ENCODE results near the gene FHIT.
"Not testable (repeated sequence)": the region's sequence is repeated elsewhere in the genome, so short reads cannot be mapped to it uniquely, and the experiment has no call there.

Gene FHIT

DNA sequence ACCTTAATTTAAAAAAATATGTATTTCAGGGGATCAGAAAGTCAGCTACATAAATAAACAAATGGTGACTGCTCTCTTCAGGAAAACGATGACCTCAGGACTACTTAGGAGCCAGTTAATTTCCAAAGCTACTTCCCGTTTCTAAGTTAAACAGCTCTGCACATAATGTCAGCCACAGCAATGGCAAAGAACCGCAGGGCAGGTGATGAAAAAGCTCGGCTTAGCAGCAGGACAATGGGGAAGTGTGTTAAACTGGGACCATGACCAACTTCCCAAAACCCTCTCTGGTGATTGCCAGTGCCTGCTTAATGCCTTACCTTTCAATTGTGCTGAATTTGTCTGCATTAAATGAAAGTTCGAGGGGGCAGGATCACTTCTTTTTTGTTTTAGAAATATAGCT, 258.9 kb downstream of the FHIT start:
- DNase-seq (ENCODE audit: low read depth, low spot score): no peak

DNA sequence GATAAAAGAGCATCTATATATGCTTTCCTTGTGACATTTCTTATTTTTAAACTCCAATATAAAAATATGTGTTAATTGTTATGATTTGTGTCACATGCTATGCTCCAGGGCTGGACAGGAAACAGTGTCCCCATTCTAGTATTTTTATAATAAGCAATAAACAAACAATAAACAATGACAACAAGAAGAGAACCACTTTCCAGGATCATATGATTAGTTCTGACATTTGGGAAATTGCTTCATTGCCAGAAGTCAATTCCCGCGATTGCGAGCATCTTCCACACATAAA, 260.9 kb downstream of the FHIT start:
- no peak for DNase-seq (ENCODE audit: low read depth, low spot score)

DNA sequence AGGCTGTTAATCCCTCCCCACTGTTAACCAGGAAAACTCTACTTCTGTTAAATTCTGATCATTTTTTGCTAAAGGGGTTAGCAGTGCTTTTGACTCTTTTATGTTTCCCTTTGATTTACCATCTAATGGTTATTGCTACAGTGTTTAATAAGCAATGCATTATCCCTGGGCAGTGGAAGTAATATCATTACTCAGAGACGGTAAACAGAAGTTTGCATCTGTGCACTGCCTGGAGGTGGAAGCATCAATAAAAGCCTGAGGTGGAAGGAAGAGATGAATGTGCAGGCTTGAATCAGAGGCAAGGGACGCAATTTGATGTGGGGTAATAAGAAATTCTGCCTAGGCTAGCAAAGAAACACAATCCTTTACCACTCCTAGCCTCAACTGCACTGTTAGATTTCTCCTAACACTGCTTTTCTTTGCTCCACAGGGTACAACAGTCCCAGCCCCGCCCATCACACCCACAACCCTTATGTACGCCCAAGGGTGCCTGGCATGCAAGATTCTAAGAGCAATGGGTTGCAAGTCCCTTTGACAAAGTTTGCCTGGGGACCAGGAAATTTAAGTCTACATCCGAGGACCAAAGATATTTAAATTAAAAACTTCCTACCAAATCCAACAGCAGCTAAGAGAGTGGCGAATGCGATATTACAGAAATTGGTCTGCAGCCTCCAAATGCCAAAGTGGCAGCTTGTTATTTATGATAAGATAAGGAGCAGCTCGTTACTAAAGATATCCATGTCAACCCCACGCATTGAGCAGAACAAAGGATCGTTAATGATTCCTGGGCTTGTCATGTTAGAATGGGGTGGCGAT, 261.4 kb downstream of the FHIT start:
- no peak for DNase-seq (ENCODE audit: low read depth, low spot score)

DNA sequence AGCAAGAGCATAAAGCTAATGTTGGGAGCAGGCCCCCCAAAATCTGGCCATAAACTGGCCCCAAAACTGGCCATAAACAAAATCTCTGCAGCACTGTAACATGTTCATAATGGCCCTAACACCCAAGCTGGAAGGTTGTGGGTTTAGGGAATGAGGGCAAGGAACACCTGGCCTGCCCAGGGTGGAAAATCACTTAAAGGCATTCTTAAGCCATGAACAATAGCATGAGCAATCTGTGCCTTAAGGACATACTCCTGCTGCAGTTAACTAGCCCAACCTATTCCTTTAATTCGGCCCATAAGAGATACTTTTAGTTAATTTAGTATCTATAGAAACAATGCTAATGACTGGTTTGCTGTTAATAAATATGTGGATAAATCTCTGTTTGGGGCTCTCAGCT, 264.1 kb downstream of the FHIT start:
- DNase-seq (ENCODE audit: low read depth, low spot score): not testable (repeated sequence)

DNA sequence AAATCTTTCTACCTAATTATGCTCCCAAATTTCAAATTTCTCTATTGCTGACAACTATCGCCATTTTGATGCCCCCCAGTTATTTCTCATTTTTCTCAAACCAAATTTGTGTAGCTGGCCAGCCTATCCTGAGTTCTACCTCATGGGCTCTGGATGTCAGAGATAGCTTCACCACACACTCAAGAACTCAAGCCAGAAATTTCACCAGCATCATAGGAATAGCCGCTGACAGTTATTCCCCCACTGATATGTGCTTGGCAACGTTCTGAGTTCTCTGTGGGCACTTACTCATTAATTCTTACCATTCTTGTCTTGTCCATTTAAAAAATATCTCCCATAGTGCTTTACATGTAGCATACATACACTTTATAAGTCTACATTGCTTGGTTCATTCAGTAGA, 264.7 kb downstream of the FHIT start:
- no peak for DNase-seq (ENCODE audit: low read depth, low spot score)

DNA sequence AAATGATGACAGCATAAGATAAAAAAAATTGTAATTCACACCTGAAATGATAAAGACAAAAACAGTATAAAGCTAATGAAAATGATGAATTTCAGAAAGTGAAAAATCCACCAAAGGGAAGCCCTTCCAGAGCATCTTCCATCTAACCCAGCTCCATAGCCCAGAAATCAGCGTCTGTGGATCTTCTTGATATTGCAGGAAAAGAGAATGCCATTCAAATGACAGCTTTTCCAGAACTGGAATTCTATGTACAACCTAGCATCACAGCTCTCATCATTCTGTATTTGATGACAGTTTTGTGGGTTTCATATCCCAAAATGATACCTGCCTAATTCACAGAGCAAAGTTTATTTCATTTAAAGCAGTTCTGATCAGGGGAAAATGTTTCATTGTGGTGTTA, 267.3 kb downstream of the FHIT start:
- no peak for DNase-seq (ENCODE audit: low read depth, low spot score)

DNA sequence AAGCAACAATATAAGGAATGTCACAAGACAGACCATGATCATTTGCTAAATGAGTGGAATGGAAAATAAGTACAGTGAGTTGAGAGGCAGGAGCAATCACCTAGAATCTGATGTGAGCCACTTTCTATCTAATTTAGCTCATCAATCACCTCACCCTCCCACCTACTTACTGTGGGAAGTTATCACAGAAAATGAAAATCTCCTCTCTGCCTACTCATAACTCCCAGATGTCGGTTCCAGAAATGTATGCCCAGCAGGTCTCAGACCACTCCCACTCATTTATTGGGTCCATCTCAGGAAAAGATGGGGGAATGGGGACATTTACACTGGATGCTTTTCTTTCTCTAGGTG, 270.9 kb downstream of the FHIT start:
- no peak for DNase-seq (ENCODE audit: low read depth, low spot score)

DNA sequence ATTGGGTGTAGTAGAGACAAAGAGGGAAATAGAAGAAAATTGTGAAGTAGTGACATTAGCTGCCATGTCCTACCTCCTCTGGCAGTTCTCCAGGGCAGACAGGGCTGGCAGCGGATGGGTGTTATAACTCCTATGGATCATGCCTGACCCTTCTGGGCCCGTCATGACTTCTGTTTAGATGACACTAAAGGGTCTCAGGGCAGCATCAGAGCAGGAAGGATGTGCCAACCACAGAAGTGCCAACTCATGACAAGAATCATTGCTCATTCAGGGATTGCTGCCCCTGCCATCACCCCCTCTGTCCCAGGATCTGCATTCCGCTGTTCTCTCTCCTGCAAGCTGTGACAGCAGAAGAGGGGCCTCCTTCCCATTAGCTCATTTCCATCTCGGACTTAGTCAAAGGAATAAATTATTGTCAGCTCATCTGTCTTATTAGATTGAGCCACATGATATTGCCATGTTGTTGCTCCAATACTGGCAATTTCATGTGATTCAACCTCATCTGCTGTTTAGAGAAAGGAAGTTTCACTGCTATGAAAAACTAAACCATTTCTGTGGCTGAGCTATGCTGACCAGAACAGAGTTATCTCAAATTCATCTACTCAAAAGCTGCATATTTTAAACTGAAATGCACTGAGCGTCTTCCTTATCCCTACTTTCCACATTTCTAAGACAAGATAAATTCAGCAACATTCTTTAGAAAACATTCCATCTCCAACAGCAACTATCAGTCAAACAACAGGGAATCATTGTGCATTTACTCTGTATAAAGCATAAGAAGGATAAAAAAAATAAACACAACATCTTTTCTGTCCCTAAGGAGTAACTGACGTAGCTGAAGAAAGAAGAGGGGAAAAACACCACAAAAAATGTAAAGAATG, 271.6 kb downstream of the FHIT start:
- no peak for DNase-seq (ENCODE audit: low read depth, low spot score)

DNA sequence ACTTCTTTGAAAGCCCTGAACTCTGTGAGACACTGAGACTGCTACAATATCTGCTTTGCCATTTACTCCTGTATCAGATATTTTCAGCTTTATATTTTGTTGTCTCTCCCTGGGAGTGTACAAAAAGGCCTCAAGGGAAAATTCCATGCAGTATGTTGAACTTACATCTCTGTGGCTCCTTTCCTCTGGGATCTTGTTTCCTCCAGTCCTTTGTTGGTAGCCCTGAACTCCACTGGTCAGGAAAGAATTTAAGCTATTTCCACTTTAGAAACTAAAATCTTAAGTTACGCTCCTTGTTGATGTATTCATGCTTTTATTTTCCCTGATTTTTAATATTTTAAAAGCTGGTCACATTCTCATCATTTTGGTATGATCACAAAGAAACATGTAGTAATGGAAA, 277.9 kb downstream of the FHIT start:
- DNase-seq (ENCODE audit: low read depth, low spot score): no peak

DNA sequence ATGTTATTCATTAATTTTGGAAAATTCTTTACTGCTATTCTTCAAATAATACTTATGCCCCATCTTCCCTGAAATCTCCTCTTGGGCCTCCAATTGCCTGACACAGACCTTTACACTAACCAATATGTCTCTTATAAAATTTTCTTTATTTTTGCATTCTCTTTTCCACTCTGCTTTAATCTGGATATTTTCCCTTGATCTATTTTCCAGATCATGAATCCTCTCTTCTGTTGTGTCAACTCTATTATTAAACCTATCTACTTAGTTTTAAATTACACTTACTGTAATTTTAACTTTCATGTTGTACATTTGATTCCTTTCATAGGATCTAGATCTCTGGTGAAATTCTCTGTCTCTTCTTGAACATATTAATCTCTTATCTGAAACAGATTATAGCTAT, 278.7 kb downstream of the FHIT start:
- DNase-seq (ENCODE audit: low read depth, low spot score): no peak

DNA sequence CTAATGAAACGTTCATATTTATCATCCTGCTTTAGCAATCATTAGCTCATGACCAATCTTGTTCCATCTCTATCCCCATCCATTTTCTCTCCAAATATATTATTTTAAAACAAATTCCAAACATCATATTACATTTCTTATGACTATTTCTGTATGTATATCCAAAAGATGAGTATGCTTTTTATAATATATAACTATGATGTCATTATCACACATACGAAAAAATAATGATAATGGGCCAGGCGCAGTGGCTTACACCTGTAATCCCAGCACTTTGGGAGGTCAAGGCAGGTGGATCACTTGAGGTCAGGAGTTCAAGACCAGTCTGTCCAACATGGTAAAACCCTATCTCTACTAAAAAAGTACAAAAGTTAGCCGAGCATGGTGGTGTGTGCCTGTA, 280.4 kb downstream of the FHIT start:
- DNase-seq (ENCODE audit: low read depth, low spot score): no peak

DNA sequence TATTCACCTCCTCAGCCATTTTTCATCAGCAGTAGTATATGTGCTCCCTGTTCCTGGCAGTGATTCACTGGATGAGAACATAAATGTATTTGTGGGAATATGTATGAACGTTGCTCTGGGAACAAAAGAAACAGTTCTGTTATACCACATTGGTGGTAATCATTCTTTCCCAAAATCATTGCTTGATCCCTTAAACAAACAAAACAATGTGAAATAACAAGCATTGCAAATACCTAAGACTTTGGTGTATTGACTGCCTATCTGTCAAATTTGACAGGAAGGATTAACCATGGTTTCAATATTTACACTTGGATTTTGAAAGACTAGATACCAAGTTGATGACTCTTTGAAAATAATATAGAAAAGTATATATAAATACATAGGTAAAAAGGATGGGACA, 284.1 kb downstream of the FHIT start:
- DNase-seq (ENCODE audit: low read depth, low spot score): no peak

DNA sequence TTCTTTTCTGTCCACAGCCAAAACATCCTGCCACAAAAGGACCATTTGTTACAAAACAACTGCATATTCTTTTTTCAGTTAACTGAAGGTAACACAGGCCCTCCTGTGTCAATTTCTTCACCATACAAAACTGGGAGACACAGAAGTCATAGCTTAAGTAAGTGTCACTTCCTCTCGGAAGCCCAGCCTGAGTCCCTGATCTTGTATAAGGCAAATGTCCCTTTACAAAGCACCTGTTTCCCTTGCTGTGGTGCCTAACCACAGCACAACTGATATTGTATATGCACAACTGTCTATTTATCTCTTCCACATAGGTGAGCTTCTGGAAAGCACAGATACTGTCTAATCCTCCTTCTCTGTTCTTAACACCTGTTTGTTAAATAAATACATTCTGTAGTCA, 293.7 kb downstream of the FHIT start:
- DNase-seq (ENCODE audit: low read depth, low spot score): no peak

DNA sequence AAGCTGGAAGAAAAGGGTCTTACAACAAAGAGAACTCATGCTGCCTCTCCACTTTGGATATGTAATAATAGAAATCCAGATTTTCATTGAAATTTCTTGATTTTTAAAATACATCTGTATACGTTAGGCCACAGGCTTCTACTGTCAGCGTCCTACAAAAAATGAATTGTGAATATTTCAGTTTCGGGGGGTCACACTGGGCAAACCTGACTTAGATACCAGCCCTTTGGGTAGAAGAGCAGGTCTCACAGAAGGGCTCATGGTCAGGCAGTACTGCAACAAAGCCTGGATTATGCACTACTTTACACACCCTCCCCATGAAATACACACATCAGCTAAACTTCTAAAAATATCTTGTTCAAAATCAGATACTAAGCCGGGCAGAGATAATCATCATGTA, 294.5 kb downstream of the FHIT start:
- DNase-seq (ENCODE audit: low read depth, low spot score): no peak

DNA sequence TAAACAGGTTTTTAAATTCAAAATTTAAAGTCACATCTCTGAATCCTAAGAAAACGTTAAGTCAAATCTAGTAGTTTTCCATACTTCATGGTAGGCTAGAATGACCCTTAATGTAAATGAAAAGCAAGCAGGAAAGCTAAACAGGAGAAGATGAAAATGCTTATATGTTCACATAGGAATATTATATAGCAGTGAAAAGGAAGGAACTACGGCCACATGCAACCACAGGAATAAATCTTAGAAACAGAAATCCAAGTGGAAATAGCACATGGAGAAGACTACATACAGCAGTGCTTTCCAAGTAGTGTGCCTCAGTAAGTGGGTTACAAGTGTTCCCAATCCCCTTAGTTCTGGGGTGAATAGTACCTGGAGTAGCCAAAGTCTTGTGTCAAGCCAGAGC, 296.2 kb downstream of the FHIT start:
- no peak for DNase-seq (ENCODE audit: low read depth, low spot score)

DNA sequence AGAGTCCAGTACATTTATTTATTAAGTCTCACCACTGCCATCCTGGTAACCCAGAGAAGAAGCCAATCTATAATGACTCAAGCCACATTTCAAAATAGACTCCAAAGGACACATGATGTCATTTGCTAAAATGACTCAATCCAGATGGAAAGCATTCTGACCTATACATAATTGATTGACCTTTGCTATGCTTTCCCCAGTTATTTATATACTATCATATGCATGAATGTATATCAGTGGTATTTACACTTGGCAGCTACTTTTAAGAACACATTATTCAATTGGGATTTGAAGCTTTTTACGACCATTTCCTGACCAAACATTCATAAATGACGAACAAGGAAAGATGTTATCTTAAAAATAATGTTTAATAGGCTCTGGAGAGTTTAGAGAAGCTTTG, 297.2 kb downstream of the FHIT start:
- DNase-seq (ENCODE audit: low read depth, low spot score): no peak

DNA sequence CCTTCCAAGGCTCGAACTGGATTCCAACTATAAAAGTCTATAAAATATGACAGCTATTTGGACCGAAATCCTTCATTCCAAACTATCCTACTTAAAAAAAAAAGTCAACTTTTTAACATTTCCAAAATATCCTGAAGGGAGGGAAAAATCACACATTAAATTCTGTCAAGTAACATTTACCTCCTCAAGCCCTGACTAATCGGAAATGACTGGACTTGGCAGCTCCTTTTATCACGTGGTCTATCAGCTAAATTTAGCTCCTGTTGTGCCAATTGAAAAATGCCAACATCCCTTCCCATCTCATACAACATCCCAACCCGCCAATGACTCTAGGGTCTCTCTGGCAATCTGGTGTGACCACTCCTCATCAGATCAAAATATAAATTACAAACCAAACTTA, 297.9 kb downstream of the FHIT start:
- no peak for DNase-seq (ENCODE audit: low read depth, low spot score)

DNA sequence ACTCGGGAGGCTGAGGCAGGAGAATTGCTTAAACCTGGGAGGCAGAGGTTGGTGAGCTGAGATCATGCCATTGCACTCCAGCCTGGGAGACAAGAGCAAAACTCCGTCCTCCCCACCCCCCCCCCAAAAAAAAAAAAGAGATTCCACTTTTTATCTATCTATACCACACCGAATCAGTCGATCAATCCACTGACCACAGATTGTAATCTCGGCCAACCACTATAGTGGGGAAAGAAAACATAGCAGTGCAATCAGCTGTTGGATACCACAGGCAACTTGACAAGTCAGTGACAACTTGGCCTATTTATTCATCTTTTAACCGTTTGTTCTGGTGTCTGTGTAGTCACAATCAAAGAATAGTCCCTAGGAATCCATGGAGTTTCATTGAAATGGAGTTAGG, 299.2 kb downstream of the FHIT start:
- no peak for DNase-seq (ENCODE audit: low read depth, low spot score)

DNA sequence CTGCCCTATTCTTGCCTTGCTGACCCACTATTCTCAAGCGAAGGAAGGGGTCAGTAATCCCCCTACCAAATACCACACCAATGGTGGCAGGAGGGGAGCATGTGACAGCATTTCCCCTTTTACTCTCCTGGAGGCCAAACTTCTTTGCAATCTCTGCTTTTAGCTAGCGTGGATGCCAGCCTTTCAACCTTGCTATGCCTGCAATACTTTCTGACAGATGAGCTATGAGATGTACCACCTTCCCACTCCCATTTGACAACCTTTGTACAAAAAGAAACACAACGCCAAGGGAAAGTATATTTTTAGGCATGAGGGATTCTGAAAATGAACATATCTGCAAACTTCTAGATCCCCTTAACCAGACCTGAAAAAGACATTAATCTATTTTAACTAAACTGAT, 302.1 kb downstream of the FHIT start:
- no peak for DNase-seq (ENCODE audit: low read depth, low spot score)

DNA sequence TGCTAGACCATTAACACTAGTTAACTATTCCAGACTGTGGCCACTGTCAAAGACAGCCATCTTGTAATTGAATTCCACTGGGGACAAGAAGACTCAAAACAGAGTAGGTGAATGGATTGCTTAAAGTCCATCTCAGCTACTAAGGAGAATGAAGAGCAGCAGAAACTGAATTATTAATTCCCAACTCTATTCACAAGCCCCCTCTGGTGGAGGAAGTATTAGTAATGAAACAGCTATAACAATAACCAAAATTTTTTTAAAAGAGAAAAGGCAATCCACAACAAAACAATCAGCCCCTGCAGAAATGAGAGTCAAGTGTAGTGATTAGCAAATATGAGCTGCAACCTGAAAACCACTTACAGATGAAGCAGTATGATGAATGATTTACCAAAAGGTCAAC, 302.8 kb downstream of the FHIT start:
- DNase-seq (ENCODE audit: low read depth, low spot score): no peak

DNA sequence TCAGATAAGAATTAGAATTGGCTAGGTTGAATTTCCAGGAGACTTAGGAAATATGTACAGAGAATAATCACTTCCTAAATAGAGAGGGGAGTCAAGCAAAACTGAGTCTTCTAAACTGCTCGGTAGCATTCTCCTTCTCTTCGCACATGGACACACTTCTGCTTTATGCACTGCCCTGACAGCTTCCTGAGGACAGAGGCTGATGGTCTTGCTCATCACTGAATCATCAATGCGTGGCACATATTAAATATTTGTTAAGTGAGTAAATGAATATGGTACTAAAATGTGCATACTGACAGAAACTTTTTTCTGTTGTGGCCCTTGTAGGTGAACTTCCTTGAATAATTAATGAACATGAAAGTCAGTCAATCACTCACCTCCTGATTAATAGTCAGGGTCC, 315.5 kb downstream of the FHIT start:
- DNase-seq (ENCODE audit: low read depth, low spot score): no peak

DNA sequence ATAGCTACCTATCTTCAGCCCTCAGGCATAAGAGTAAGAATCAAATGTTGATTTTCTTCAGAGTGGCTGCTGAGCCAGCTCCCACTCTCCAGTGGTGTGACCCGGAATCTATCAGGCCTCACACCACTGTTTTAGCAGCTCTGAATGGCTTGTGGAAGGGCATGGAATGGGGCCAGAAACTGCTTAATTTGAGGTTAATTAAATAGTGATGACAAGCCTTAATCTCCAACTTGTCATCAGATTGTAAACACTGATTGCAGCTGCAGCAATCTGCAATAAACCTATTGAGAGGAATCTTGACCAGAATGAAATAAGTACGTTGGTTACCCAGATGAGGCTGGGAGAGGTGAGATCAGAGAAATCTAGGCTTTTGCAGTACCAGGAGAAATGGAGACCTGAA, 317.4 kb downstream of the FHIT start:
- DNase-seq (ENCODE audit: low read depth, low spot score): no peak

DNA sequence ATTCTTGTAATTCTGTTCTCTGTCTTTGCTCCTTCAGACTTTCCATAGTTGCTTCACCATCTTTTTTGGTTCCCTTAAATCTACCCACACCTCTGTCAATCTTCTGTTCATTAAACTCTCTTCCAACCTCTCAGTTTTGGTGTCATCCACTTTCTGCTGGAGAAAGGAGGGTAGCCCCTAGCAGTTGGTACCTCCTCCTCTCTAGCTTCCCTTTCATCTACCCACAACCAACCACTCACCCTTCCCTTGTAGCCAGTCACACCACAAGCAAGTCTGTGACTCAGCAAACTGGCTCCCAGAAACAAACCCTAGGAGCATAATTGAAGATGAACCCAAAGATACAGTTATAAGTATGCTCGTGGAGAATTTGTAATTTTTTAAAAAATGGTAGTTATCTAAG, 318.6 kb downstream of the FHIT start:
- DNase-seq (ENCODE audit: low read depth, low spot score): no peak

DNA sequence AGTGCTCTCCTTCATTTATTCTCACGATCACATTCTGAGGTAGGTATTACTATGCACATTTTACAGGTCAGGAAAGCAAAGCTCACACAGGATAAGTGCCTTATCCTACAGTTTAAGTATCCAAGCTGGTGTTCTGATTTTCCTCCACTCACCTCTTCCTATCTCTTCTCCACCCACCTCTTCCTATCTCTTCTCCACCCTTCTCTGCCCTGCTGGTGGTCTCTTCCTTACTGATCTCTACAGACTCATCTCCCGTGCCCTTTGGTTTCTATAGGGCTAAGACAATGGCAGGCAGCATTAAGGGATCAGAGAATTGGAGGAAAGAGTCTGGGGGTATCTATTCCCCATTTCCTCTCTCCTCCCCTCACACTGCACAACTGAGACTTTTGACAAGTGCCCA, 319.1 kb downstream of the FHIT start:
- DNase-seq (ENCODE audit: low read depth, low spot score): no peak
